SK-N-SH (cell line): Measurements from ENCODE around the gene DAGLA.
A peak's percentile ranks its signal among the peaks of the same experiment; 100 is the strongest.

ENCODE experiments used
- CTCF ChIP-seq: fragments of 200-600 bp; sonication (generic); IDR thresholded peaks from 2 replicates; pipeline ENCODE4 v1.6.1; 2017; ENCODE audit warnings: antibody characterized with exemption, mild to moderate bottlenecking, moderate library complexity
- FOXJ3 ChIP-seq: sonication (generic); formaldehyde crosslinking; IDR thresholded peaks from 2 replicates; pipeline ENCODE4 v1.5.1; 2020; ENCODE audit warnings: mild to moderate bottlenecking, missing genetic modification reagents
- FOXM1 ChIP-seq: IDR thresholded peaks from 2 replicates; pipeline ENCODE4 v1.4.0; 2012; ENCODE audit warnings: low read depth, mild to moderate bottlenecking
- GABPA ChIP-seq: IDR thresholded peaks from 2 replicates; pipeline ENCODE4 v1.4.0; 2012; ENCODE audit warnings: low read depth, mild to moderate bottlenecking
- POLR2AphosphoS5 ChIP-seq: IDR thresholded peaks from 2 replicates; pipeline ENCODE4 v1.6.1; 2012; ENCODE audit warnings: low read depth, low read length
- RAD21 ChIP-seq: IDR thresholded peaks from 2 replicates; pipeline ENCODE4 v1.6.1; 2012; ENCODE audit warnings: mild to moderate bottlenecking, low read length
- SIN3A ChIP-seq: IDR thresholded peaks from 2 replicates; pipeline ENCODE4 v1.6.1; 2012; ENCODE audit warnings: low read depth, mild to moderate bottlenecking, low read length, moderate library complexity, borderline replicate concordance
- USF1 ChIP-seq: IDR thresholded peaks from 2 replicates; pipeline ENCODE4 v1.4.0; 2012; ENCODE audit warnings: low read depth, borderline replicate concordance
- YY1 ChIP-seq: IDR thresholded peaks from 2 replicates; pipeline ENCODE4 v1.4.0; 2012; ENCODE audit warnings: low read depth, mild to moderate bottlenecking

DNA sequence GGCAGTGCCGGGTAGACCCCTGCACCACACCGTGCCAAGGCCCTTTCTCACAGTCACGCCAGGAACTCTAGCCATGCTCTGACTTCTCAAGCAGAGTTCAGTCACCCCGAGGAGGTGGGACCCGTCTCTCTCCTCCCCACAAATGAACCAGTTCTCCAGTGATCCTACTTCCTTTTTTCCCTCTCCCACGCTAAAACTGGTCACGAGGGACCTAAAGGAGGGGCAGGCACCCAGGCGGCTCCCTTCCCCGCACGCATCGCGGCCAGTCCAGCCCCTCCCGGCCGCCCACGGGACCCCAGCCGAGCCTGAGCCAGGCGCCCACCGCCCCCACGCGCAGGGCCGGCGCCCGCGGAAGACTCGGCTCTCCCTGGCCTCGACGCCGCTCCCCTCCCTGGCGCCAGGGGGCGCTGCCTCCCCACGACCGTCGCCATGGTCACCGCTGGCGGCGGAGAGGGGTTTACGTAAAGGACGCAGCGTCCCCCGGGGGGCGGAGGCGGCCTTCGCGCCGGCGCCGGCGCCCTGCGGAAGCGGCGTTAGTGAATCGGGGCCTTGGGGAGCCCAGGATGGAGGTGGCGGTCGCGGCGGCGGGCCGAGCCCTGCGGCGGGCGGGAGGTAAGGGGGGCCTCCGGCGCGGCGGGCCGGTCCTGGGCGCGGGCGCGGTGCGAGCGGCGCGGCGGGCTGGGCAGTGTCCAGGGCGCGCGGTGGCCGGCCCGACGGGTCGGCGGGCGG is at the start of gene DAGLA:
- TF ChIP-seq CTCF (peak; percentile 71), GABPA (no peak), USF1 (no peak), FOXJ3 (CRISPR knock-in tag) (no peak), FOXM1 (no peak), POLR2AphosphoS5 (0 out of 2 replicates have a peak, but pooled peaks have one; percentile 16), YY1 (no peak), RAD21 (peak; percentile 64), SIN3A (no peak)
